K562 (cell line): ENCODE data around the gene LLPH. TPM values are rescaled to one million over a fixed set of nuclear protein-coding genes. Genes with fewer than 3 reads are reported as not detected.

Experiments used
- BCOR ChIP-seq: fragments of 450-650 bp; IDR thresholded peaks from 2 replicates; pipeline ENCODE4 v1.6.1; 2016
- CEBPG ChIP-seq, 3 experiments: fragments of 200-800 bp in 1 of 3; sonication (Bioruptor generic) in 1 of 3; sonication (generic) in 1 of 3; formaldehyde crosslinking in 1 of 3; IDR thresholded peaks in 2 of 3; conservative IDR thresholded peaks in 1 of 3; 2 replicates each; pipeline versions ENCODE4 v1.6.1 to v1.8.0; 2016 to 2022; ENCODE audit warnings: missing compliant biosample characterization in 2 of 3, missing genetic modification characterization in 2 of 3, mild to moderate bottlenecking in 1 of 3, missing genetic modification reagents in 1 of 3
- EHMT2 ChIP-seq: fragments of 450-650 bp; IDR thresholded peaks from 2 replicates; pipeline ENCODE4 v1.6.1; 2018; ENCODE audit warnings: antibody characterized with exemption
- FOS ChIP-seq: IDR thresholded peaks from 3 replicates; pipeline ENCODE4 v1.6.1; 2011; ENCODE audit not compliant: insufficient read length; ENCODE audit errors: extremely low read depth
- HDAC2 ChIP-seq: fragments of 450-650 bp; IDR thresholded peaks from 2 replicates; pipeline ENCODE4 v1.6.1; 2016; ENCODE audit warnings: mild to moderate bottlenecking
- HDGF ChIP-seq: fragments of 450-650 bp; IDR thresholded peaks from 2 replicates; pipeline ENCODE4 v1.6.1; 2016
- MXI1 ChIP-seq: IDR thresholded peaks from 2 replicates; pipeline ENCODE4 v1.6.1; 2011; ENCODE audit warnings: low read depth, mild to moderate bottlenecking, improper control_type of control experiment, low read length
- NCOA1 ChIP-seq: fragments of 450-650 bp; IDR thresholded peaks from 2 replicates; pipeline ENCODE4 v1.6.1; 2016; ENCODE audit warnings: low read depth
- NFXL1 ChIP-seq: fragments of 450-650 bp; formaldehyde crosslinking; IDR thresholded peaks from 2 replicates; pipeline ENCODE4 v1.4.0; 2021; ENCODE audit warnings: mild to moderate bottlenecking
- NR2C2 ChIP-seq, 2 experiments: fragments of 200-800 bp in 1 of 2; sonication (Bioruptor generic) in 1 of 2; sonication (generic) in 1 of 2; formaldehyde crosslinking in 1 of 2; IDR thresholded peaks; 2 replicates each; pipeline versions ENCODE4 v1.6.1 to v1.8.0; 2016 to 2022; ENCODE audit warnings: mild to moderate bottlenecking in 1 of 2, missing compliant biosample characterization in 1 of 2, missing genetic modification characterization in 1 of 2, missing genetic modification reagents in 1 of 2
- PHB ChIP-seq: fragments of 250-450 bp; sonication (Bioruptor Pico); IDR thresholded peaks from 2 replicates; pipeline ENCODE4 v1.5.0; 2021
- SIRT6 ChIP-seq: IDR thresholded peaks from one replicate; pipeline ENCODE4 v1.6.1; 2012; ENCODE audit warnings: low read depth, mild to moderate bottlenecking, control low read depth, inconsistent platforms, low read length, moderate library complexity
- SMAD3 ChIP-seq: fragments of 450-650 bp; formaldehyde crosslinking; conservative IDR thresholded peaks from 2 replicates; pipeline ENCODE4 v1.4.0; 2020; ENCODE audit warnings: mild to moderate bottlenecking
- SUPT5H ChIP-seq: fragments of 450-650 bp; IDR thresholded peaks from 2 replicates; pipeline ENCODE4 v1.6.1; 2016
- TARDBP ChIP-seq: fragments of 450-650 bp; IDR thresholded peaks from 2 replicates; pipeline ENCODE4 v1.6.1; 2016
- ZEB2 ChIP-seq: fragments of 450-650 bp; IDR thresholded peaks from 2 replicates; pipeline ENCODE4 v1.6.1; 2016
- ZFX ChIP-seq: sonication (generic); formaldehyde crosslinking; IDR thresholded peaks from 2 replicates; pipeline ENCODE4 v1.8.0; 2022; ENCODE audit warnings: mild to moderate bottlenecking, missing genetic modification reagents, moderate library complexity
- ZNF140 ChIP-seq: fragments of 250-450 bp; sonication (Bioruptor Pico); IDR thresholded peaks from 2 replicates; pipeline ENCODE4 v1.8.0; 2021; ENCODE audit warnings: moderate library complexity, mild to moderate bottlenecking, inconsistent platforms
- ZNF436 ChIP-seq: fragments of 250-450, 450-650 bp; sonication (Bioruptor Pico); formaldehyde crosslinking; IDR thresholded peaks from 2 replicates; pipeline ENCODE4 v1.7.0; 2020; ENCODE audit warnings: mild to moderate bottlenecking
- ZNF695 ChIP-seq: fragments of 450-650 bp; formaldehyde crosslinking; IDR thresholded peaks from 2 replicates; pipeline ENCODE4 v1.4.0; 2020; ENCODE audit warnings: mild to moderate bottlenecking, moderate library complexity
- ZNF77 ChIP-seq: fragments of 250-450 bp; sonication (Bioruptor Pico); IDR thresholded peaks from 2 replicates; pipeline ENCODE4 v1.5.0; 2020
- polyA plus RNA-seq, 8 experiments: library from polyadenylated mRNA; depleted of rRNA in 4 of 8; stranded (reverse) in 5 of 8; unstranded in 3 of 8; fragments of >200 nt; fragmentation: Nextera tagmentation in 2 of 8; fragmentation: Illumina TruSeq in 1 of 8; extraction: Ambion mirVana in 2 of 8; extraction: Trizol in 1 of 8; gene quantifications; 2 replicates each; pipeline versions ENCODE4 v1.2.1 to v1.2.3, GENCODE V29; 2011 to 2014; ENCODE audit warnings: inconsistent platforms in 1 of 8, missing spikeins in 1 of 8
- total RNA-seq, 7 experiments: library from RNA; depleted of rRNA in 6 of 7; stranded (reverse); fragments of >200 nt in 6 of 7; fragmentation: Illumina TruSeq in 2 of 7; extraction: Trizol in 2 of 7; gene quantifications; 2 replicates each; pipeline versions ENCODE4 v1.2.1 to v1.2.3, GENCODE V29; 2011 to 2021; ENCODE audit warnings: low replicate concordance in 1 of 7
- TF ChIP-seq, protein P1 (sequence below): conservative IDR thresholded peaks from 2 replicates; pipeline ENCODE4 v1.6.1; 2011; ENCODE audit warnings: low read depth, mild to moderate bottlenecking, low read length; ENCODE audit not compliant: control insufficient read depth
- TF ChIP-seq, protein P2 (sequence below): fragments of 450-650 bp; IDR thresholded peaks from 2 replicates; pipeline ENCODE4 v1.6.1; 2016
- TF ChIP-seq, protein P3 (sequence below): fragments of 150-350 bp; conservative IDR thresholded peaks from 2 replicates; pipeline ENCODE4 v1.6.1; 2014; ENCODE audit warnings: low read length
- TF ChIP-seq, protein P4 (sequence below): fragments of 250-450 bp; sonication (Bioruptor Pico); IDR thresholded peaks from 2 replicates; pipeline ENCODE4 v1.8.0; 2022; ENCODE audit warnings: inconsistent platforms

The LLPH gene
- total and polyA plus RNA-seq, 9 of the 15 experiments (the other 6 are each of a cell fraction or from before 2014, with no cell fraction given), result 19.1 to 87.3 (median 59.6) TPM

DNA sequence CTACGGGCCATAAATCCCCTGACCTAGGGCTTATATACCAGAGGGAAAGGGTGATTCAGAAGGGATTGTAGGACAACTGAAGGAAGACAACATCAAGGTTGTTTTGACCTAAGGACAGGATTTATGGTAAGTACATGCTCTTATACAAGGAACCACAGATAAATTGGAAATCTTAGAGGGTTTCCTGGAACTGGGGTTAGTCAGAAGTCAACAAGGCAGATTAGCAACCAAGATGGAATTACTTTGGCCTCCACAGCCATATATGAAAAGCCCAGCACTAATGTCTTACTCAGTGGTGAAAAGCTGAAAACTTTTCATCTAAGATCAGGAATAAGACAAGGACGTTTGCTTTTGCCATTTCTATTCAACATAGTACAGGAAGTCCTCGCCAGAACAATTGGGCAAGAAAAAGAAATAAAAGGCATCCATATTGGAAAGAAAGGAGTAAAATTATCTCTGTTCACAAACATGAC is 33.8 kb upstream of the LLPH start (continued):
- TF ChIP-seq NR2C2 (CRISPR knock-in tag; IDR thresholded peaks at IDR 0.05) (no peak), NR2C2 (tag; IDR thresholded peaks at IDR 0.05) (peak; percentile 84), NCOA1 (0 out of 2 replicates have a peak, but pooled peaks have one; percentile 33), EHMT2 (0 out of 2 replicates have a peak, but pooled peaks have one; percentile 39), TARDBP (no peak), FOS (no peak), SUPT5H (no peak), ZFX (no peak), ZNF140 (CRISPR knock-in tag) (peak; percentile 41; the same call in 1 of the 2 replicates), ZEB2 (no peak), ZNF436 (CRISPR knock-in tag) (no peak), BCOR (peak; percentile 37; the same call in 1 of the 2 replicates), CEBPG (CRISPR knock-in tag; IDR thresholded peaks at IDR 0.05) (no peak), CEBPG (tag; conservative IDR thresholded peaks at IDR 0.05 in 1 of 2, IDR thresholded peaks at IDR 0.05 in 1 of 2) (no peak), HDGF (no peak), ZNF695 (CRISPR knock-in tag) (no peak), HDAC2 (peak; percentile 96), NFXL1 (0 out of 2 replicates have a peak, but pooled peaks have one; percentile 50), PHB (CRISPR knock-in tag) (no peak), SIRT6 (no peak), MXI1 (no peak), SMAD3 (CRISPR knock-in tag) (peak; percentile 88), ZNF77 (CRISPR knock-in tag) (no peak)
- TF ChIP-seq, protein P1, sequence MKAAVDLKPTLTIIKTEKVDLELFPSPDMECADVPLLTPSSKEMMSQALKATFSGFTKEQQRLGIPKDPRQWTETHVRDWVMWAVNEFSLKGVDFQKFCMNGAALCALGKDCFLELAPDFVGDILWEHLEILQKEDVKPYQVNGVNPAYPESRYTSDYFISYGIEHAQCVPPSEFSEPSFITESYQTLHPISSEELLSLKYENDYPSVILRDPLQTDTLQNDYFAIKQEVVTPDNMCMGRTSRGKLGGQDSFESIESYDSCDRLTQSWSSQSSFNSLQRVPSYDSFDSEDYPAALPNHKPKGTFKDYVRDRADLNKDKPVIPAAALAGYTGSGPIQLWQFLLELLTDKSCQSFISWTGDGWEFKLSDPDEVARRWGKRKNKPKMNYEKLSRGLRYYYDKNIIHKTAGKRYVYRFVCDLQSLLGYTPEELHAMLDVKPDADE, result no peak
- TF ChIP-seq, protein P2, sequence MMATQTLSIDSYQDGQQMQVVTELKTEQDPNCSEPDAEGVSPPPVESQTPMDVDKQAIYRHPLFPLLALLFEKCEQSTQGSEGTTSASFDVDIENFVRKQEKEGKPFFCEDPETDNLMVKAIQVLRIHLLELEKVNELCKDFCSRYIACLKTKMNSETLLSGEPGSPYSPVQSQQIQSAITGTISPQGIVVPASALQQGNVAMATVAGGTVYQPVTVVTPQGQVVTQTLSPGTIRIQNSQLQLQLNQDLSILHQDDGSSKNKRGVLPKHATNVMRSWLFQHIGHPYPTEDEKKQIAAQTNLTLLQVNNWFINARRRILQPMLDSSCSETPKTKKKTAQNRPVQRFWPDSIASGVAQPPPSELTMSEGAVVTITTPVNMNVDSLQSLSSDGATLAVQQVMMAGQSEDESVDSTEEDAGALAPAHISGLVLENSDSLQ, result peak; percentile 58; the same call in 1 of the 2 replicates
- TF ChIP-seq, protein P3, sequence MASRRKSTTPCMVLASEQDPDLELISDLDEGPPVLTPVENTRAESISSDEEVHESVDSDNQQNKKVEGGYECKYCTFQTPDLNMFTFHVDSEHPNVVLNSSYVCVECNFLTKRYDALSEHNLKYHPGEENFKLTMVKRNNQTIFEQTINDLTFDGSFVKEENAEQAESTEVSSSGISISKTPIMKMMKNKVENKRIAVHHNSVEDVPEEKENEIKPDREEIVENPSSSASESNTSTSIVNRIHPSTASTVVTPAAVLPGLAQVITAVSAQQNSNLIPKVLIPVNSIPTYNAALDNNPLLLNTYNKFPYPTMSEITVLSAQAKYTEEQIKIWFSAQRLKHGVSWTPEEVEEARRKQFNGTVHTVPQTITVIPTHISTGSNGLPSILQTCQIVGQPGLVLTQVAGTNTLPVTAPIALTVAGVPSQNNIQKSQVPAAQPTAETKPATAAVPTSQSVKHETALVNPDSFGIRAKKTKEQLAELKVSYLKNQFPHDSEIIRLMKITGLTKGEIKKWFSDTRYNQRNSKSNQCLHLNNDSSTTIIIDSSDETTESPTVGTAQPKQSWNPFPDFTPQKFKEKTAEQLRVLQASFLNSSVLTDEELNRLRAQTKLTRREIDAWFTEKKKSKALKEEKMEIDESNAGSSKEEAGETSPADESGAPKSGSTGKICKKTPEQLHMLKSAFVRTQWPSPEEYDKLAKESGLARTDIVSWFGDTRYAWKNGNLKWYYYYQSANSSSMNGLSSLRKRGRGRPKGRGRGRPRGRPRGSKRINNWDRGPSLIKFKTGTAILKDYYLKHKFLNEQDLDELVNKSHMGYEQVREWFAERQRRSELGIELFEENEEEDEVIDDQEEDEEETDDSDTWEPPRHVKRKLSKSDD, result no peak
- TF ChIP-seq, protein P4, sequence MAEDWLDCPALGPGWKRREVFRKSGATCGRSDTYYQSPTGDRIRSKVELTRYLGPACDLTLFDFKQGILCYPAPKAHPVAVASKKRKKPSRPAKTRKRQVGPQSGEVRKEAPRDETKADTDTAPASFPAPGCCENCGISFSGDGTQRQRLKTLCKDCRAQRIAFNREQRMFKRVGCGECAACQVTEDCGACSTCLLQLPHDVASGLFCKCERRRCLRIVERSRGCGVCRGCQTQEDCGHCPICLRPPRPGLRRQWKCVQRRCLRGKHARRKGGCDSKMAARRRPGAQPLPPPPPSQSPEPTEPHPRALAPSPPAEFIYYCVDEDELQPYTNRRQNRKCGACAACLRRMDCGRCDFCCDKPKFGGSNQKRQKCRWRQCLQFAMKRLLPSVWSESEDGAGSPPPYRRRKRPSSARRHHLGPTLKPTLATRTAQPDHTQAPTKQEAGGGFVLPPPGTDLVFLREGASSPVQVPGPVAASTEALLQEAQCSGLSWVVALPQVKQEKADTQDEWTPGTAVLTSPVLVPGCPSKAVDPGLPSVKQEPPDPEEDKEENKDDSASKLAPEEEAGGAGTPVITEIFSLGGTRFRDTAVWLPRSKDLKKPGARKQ (CRISPR knock-in tag), result no peak
